Ovary (tissue), 3 donors: ENCODE measurements around the gene LEFTY2.

Source experiments
- CTCF ChIP-seq, 3 donors: fragments of 450-650 bp in 2 of 3; fragments of 200-600 bp in 1 of 3; IDR thresholded peaks; one replicate each; pipeline versions ENCODE4 v1.5.1 to v1.8.0; 2016 to 2022; ENCODE audit warnings: antibody characterized with exemption in 3 of 3, mild to moderate bottlenecking in 1 of 3
- EP300 ChIP-seq: sonication (generic); formaldehyde crosslinking; IDR thresholded peaks from one replicate; pipeline ENCODE4 v1.6.1; 2017; ENCODE audit warnings: antibody characterized with exemption
- POLR2A ChIP-seq: fragments of 450-650 bp; IDR thresholded peaks from one replicate; pipeline ENCODE4 v1.6.1; 2017; ENCODE audit warnings: antibody characterized with exemption, mild to moderate bottlenecking, moderate library complexity
- donor health status: DM: no; HTN: no; CAD: no.

GRCh38 chr1:225923381-225923691 is 17.7 kb downstream of the LEFTY2 start:
- TF ChIP-seq CTCF (IDR thresholded peaks at IDR 0.05) (no peak), POLR2A (no peak), EP300 (no peak)
